Mesodermal cell (in vitro differentiated cells): ENCODE results near the gene REV1.
A peak's percentile ranks its signal among the peaks of the same experiment; 100 is the strongest.
"Not testable (repeated sequence)": the region's sequence is repeated elsewhere in the genome, so short reads cannot be mapped to it uniquely, and the experiment has no call there.

Experiments used
- H3K27ac ChIP-seq: 2 replicates; pipeline ENCODE4 v1.7.0; 2013; ENCODE audit warnings: mild to moderate bottlenecking, low read depth, low read length, moderate library complexity; ENCODE audit not compliant: severe bottlenecking
- H3K36me3 ChIP-seq: 2 replicates; pipeline ENCODE4 v1.7.1; 2013; ENCODE audit warnings: mild to moderate bottlenecking, low read length, moderate library complexity; ENCODE audit not compliant: control insufficient read depth, insufficient read depth
- H3K4me1 ChIP-seq: one replicate; pipeline ENCODE4 v1.7.1; 2013; ENCODE audit warnings: mild to moderate bottlenecking, low read length; ENCODE audit not compliant: insufficient read depth, control insufficient read depth, poor library complexity, severe bottlenecking
- H3K4me3 ChIP-seq: 2 replicates; pipeline ENCODE4 v1.7.0; 2013; ENCODE audit warnings: low read length, control low read depth, mild to moderate bottlenecking; ENCODE audit not compliant: insufficient read depth, poor library complexity, severe bottlenecking; ENCODE audit errors: extremely low read depth
- H3K9me3 ChIP-seq: 2 replicates; pipeline ENCODE4 v1.7.1; 2013; ENCODE audit warnings: mild to moderate bottlenecking, low read length, moderate library complexity; ENCODE audit not compliant: control insufficient read depth
- WGBS, 2 experiments: methylation state at CpG; one replicate each; pipeline ENCODE4 v1.1.5; 2013; ENCODE audit warnings: missing lambda C conversion rate in 2 of 2; ENCODE audit not compliant: insufficient coverage in 2 of 2; 5-methylcytosine and 5-hydroxymethylcytosine counted together

REV1 gene

DNA sequence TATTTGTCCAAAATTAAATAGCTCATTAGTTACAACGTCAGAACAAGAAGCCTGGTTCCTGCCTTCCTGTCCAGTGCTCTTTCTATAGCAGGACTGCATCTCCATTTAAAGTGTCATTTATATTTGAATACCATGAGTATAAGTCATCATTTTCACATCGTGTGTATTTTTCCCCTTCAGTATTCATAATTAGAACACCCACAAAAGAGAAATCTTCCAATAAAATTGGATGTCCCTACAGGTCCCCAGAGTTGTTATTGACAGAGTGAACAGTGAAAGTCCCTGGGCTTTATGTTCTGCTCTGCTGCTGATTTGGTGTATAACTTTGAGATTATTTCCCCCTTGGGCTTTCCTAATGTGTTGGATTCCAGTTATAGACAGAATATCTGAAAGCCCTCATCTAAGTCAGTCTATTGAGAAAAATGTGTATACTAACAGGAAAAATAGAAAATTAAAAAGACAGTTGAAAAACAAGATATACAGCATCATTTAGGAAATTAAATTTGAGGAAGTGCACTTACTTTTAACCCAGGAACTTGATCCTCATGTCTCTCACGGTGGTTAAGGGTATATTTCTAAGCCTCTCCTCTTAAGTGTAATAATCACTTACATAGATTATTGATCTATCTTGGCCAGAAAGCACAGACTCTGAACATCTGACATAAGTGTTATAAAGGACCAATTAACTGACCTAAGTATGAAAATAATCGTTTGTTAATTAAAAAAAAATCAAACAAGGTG lies 15.2 kb upstream of the REV1 start:
- WGBS, 2 experiments, result no CpG with 5 or more reads among the region's 4 CpGs
- Histone ChIP-seq H3K4me3 (no peak overlapping the region), H3K27ac (no peak overlapping the region), H3K36me3 (no peaks in the 10 kb centered on the region), H3K9me3 (no peaks in the 10 kb centered on the region), H3K4me1 (no peaks in the 10 kb centered on the region)

DNA sequence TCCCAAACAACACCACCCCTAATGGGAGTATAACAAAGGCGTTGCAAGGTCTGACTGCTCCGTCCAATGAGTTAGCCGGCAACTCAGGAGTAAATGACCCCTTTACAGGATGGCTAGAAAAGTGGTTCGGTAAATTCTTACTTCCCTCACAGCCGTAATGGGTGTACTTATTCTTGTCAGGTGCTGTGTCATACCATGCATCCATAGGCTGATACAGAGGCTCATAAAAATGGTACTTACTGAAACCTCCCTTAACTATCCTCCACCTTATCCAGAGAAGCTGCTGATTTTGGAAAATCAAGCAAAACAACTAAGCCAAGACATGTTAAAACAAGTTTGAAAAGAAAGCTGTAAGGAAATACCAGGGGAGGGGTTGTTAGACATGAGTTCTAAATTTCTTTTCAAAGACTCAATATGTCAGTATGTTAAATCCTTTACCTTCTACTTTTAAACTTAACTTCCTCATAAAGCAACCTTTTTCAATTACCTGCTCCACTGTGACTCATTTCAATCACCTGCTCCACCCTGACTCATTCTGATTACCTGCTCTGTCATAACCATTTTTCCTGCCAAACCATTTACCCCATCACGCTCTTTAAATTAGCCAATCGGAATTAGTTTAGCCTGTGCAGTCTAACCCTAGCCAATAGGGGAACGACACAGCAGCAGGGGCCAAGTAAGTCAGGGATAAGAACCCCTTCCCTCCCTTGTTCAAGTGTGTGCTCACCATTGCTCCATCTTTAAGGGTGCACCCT lies 14.0 kb upstream of the REV1 start:
- H3K4me1 ChIP-seq, H3K27ac ChIP-seq, H3K9me3 ChIP-seq, H3K36me3 ChIP-seq, H3K4me3 ChIP-seq: not testable (repeated sequence)
- 92 to 94% methylated on average over 4 of the region's 8 CpGs for WGBS, 2 experiments

GRCh38 chr2:99496021-99496420 lies 6.2 kb upstream of the REV1 start:
- Histone ChIP-seq H3K27ac (no peak overlapping the region), H3K9me3 (peaks cover 3% of the 10 kb centered on the region), H3K36me3 (no peaks in the 10 kb centered on the region), H3K4me3 (no peak overlapping the region), H3K4me1 (no peaks in the 10 kb centered on the region)
- 100% methylated on average over 1 of the region's 2 CpGs for WGBS, 2 experiments

GRCh38 chr2:99495115-99495860 lies 5.5 kb upstream of the REV1 start:
- H3K4me3 ChIP-seq, result no peak overlapping the region
- peaks cover 3% of the 10 kb centered on the region for H3K9me3 ChIP-seq
- H3K27ac ChIP-seq, result no peak overlapping the region
- H3K4me1 ChIP-seq, result no peaks in the 10 kb centered on the region
- 100% methylated on average over 3 of the region's 4 CpGs for WGBS, 2 experiments
- H3K36me3 ChIP-seq, result no peaks in the 10 kb centered on the region

DNA sequence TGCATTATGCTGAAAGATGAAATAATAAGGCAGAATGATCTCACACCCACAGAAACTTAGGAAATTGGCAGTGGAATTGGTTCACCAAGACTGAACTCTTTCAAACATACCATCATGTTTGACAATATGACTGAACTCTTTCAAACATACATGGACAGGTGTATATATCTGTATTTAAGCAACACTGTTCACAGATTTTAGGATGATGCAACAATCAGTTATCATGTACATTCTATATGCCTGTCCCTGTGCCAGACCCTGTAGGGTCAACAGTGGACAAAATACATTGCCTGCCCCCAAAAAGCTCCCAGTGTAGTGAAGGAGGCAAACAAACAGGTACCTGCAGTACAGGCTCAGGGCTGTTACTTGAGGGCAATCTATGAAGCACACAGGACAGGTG lies 2.9 kb upstream of the REV1 start:
- Histone ChIP-seq H3K4me1 (peaks cover under 1% of the 10 kb centered on the region), H3K36me3 (no peaks in the 10 kb centered on the region), H3K9me3 (peaks cover 3% of the 10 kb centered on the region), H3K27ac (no peak overlapping the region), H3K4me3 (no peak overlapping the region)

GRCh38 chr2:99490623-99491461 lies 1.0 kb upstream of the REV1 start:
- no peaks in the 10 kb centered on the region for H3K9me3 ChIP-seq
- peak overlapping the region; percentile 65 for H3K4me3 ChIP-seq

DNA sequence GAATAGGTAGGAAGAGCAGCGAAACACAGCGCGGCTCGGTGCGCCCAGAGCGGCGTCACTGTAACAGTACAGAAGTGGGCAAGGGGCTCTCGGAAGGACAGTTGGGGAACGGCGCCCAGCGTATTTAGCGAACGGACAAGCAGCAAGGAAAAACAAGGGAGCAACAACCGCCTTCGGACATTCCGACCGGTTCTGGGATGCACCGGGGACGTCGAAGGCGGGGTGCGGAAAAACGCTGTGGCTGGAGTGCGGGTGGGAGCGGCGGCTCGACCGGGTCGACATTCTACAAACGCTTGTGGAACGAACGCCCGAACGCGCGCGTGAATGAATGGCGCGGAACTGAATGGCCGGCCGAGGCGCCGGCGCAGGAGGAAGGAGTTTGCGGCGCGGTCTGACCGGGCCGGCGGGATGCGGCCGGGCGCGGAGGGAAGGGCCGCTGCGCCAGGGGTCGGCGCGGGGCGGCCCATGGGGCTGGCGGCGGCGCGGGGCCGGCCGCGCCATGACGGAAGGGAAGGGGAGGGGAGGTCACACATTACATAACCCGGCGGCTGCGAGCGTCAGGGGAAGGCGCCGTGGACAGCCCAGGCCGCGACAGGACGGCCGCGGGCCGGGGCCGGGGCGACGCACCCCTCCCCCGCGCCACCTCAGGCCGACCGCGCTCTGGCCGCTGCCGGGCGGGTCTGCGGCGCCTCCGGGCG lies 605 bp downstream of the REV1 start:
- Histone ChIP-seq H3K9me3 (no peaks in the 10 kb centered on the region), H3K4me3 (peak overlapping the region; percentile 65), H3K4me1 (peaks cover 14% of the 10 kb centered on the region), H3K36me3 (no peaks in the 10 kb centered on the region), H3K27ac (peak overlapping the region; percentile 93)
- WGBS, 2 experiments, result 0 to 1% methylated on average over 67 to 90 of the region's 95 CpGs

More at GRCh38 chr2:99490623-99491461, 1.0 kb upstream of the REV1 start:
- 35 to 46% methylated on average over 16 to 18 of the region's 31 CpGs for WGBS, 2 experiments
- Histone ChIP-seq H3K27ac (peak overlapping the region; percentile 93), H3K36me3 (no peaks in the 10 kb centered on the region), H3K4me1 (peaks cover 9% of the 10 kb centered on the region)

- 20% methylated on average over 2 of the region's 8 CpGs; no CpG with 5 or more reads in 1 of the 2 experiments for WGBS, 2 experiments
- Histone ChIP-seq H3K4me1 (peaks cover 14% of the 10 kb centered on the region), H3K4me3 (peak overlapping the region; percentile 65), H3K27ac (peak overlapping the region; percentile 93), H3K36me3 (no peaks in the 10 kb centered on the region), H3K9me3 (no peaks in the 10 kb centered on the region)
Observed at GRCh38 chr2:99488539-99489062, 1.2 kb downstream of the REV1 start.

GRCh38 chr2:99487906-99488305 lies 1.9 kb downstream of the REV1 start:
- peaks cover 14% of the 10 kb centered on the region for H3K4me1 ChIP-seq
- WGBS, 2 experiments, result 70 to 71% methylated on average over 1 to 2 of the region's 4 CpGs
- peak overlapping the region; percentile 65 for H3K4me3 ChIP-seq
- H3K27ac ChIP-seq, result no peak overlapping the region
- H3K36me3 ChIP-seq, result no peaks in the 10 kb centered on the region
- no peaks in the 10 kb centered on the region for H3K9me3 ChIP-seq
